ENCODE data around the gene DNAJC15. TPM values are rescaled to one million over a fixed set of nuclear protein-coding genes. Genes with fewer than 3 reads are reported as not detected.
"Not testable (repeated sequence)": the region's sequence is repeated elsewhere in the genome, so short reads cannot be mapped to it uniquely, and the experiment has no call there.

DNAJC15 gene
- total RNA-seq (16.9 TPM), polyA plus RNA-seq (19.6 TPM)

DNA sequence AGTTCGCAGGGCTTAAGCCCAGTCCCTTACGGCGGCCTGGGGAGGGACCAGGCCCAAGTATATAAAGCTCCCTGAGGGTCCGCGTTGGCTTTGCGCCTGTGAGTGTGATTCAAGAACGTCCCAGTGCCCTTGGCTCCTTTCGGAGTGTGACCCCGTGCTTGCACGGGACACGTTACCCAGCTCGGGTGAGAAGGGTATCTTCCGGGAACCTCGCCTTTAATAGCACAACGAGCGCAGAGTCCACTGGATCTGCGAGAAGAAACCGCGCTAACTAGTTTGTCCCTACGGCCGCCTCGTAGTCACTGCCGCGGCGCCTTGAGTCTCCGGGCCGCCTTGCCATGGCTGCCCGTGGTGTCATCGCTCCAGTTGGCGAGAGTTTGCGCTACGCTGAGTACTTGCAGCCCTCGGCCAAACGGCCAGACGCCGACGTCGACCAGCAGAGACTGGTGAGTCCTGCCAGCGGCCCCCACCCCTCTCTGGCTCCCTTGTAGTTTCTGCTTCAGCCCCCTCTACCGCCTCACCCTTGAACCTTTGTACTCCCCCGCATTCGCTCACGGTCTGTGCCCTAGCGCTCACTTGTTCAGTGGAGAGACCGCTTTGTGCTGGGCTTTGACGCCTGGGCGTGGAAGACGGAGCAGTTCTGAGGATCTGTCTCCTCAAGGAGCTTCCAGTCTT, at the start of gene DNAJC15:
TSS of gene DNAJC15 (plus strand) at position 298 of the 675 bp plus-strand sequence. CDS start at position 339, 41 bp downstream.
- WGBS = 5% methylated on average over 48 of the region's 48 CpGs
- no peaks in the 10 kb centered on the region for H3K36me3 ChIP-seq (ENCODE audit: insufficient read depth)
- DNase-seq (ENCODE audit: extremely low spot score) = peak; percentile 62
- H3K4me1 ChIP-seq (ENCODE audit: insufficient read depth) = no peaks in the 10 kb centered on the region
- H3K27ac ChIP-seq (ENCODE audit: low read depth) = peak within 1 kb of the TSS; percentile 30
- peak within 1 kb of the TSS; percentile 47 for H3K4me3 ChIP-seq (ENCODE audit: low read depth, low read length)

DNA sequence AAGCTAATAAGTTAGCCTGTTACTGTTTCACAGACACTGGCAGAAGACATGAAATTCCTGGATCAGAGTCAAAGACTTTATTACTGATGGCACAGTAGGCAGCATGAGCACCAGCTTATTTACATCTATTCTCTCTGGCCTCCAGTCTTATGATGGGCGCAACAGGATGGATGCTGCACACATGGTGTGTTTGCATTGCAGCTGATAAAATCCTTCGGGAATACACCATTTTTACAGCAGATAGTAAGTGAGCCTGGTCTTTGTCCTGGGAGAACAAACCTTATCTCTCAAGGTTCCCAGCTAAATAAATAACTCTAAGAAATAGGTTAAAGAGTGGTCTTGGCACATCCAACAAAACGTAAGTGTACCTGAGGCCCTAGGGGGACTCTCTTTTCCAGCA, 47.3 kb upstream of the DNAJC15 start:
- no peaks in the 10 kb centered on the region for H3K36me3 ChIP-seq (ENCODE audit: insufficient read depth)
- H3K4me3 ChIP-seq (ENCODE audit: low read depth, low read length) = no peak overlapping the region
- H3K4me1 ChIP-seq (ENCODE audit: insufficient read depth) = no peaks in the 10 kb centered on the region
- 91% methylated on average over 3 of the region's 3 CpGs for WGBS
- no peak for DNase-seq (ENCODE audit: extremely low spot score)
- no peak overlapping the region for H3K27ac ChIP-seq (ENCODE audit: low read depth)

DNA sequence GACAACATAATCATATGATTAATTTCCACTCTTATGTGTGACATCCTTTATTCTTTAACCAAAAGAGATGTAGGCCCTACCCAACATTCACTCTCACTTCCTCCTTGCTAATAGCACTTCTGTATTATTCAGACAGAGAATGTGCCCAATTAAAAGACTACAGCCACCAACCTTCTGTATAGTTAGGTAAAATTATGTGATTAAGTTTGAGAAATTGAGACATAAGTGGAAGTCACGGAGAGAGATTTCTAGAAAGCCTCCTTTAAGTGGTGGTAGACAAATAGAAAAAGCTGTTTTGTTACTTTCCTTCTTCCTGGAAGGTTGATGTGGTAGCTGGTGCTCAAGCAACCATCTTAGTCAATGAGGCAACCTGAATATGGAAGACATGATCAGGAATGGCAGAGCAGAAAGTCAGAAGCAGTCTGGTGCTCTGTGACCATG, 46.1 kb upstream of the DNAJC15 start:
- H3K27ac ChIP-seq (ENCODE audit: low read depth) = no peak overlapping the region
- 94% methylated on average over 1 of the region's 1 CpG for WGBS

DNA sequence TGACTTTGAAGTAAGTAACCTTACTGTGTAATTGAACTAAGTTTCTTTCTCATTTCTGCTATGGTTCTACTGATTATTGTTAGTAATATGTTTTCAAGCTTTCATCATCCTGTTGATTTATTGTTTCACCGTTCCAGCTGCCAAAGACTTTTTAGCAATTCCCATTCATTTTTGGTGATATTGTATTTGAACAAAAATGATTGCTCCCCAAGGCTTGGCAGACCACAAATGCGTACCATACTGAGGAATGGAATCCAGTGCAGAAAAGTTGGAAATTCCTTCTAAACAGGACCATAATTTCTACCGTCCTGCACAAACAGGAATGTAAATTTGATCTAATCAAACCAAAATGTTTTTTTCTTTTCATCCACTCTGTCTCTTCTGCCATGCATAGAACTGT, 42.1 kb upstream of the DNAJC15 start:
- Histone ChIP-seq H3K4me1 (ENCODE audit: insufficient read depth) (no peaks in the 10 kb centered on the region), H3K4me3 (ENCODE audit: low read depth, low read length) (no peak overlapping the region), H3K36me3 (ENCODE audit: insufficient read depth) (no peaks in the 10 kb centered on the region), H3K27ac (ENCODE audit: low read depth) (no peak overlapping the region)
- 45% methylated on average over 3 of the region's 3 CpGs for WGBS
- DNase-seq (ENCODE audit: extremely low spot score) = no peak

More for the DNA sequence above, 46.1 kb upstream of the DNAJC15 start:
- no peak overlapping the region for H3K4me3 ChIP-seq (ENCODE audit: low read depth, low read length)
- no peaks in the 10 kb centered on the region for H3K4me1 ChIP-seq (ENCODE audit: insufficient read depth)
- no peak for DNase-seq (ENCODE audit: extremely low spot score)
- no peaks in the 10 kb centered on the region for H3K36me3 ChIP-seq (ENCODE audit: insufficient read depth)

- DNase-seq (ENCODE audit: extremely low spot score) = no peak
- H3K4me1 ChIP-seq (ENCODE audit: insufficient read depth) = no peaks in the 10 kb centered on the region
- 57% methylated on average over 1 of the region's 1 CpG for WGBS
- H3K4me3 ChIP-seq (ENCODE audit: low read depth, low read length) = no peak overlapping the region
- H3K36me3 ChIP-seq (ENCODE audit: insufficient read depth) = no peaks in the 10 kb centered on the region
- H3K27ac ChIP-seq (ENCODE audit: low read depth) = no peak overlapping the region
Observed at GRCh38 chr13:42981853-42982252, 41.5 kb upstream of the DNAJC15 start.

- Histone ChIP-seq H3K27ac (ENCODE audit: low read depth) (no peak overlapping the region), H3K4me3 (ENCODE audit: low read depth, low read length) (no peak overlapping the region), H3K4me1 (ENCODE audit: insufficient read depth) (no peaks in the 10 kb centered on the region), H3K36me3 (ENCODE audit: insufficient read depth) (no peaks in the 10 kb centered on the region)
- DNase-seq (ENCODE audit: extremely low spot score) = no peak
Observed at GRCh38 chr13:42984026-42984425, 39.4 kb upstream of the DNAJC15 start.

GRCh38 chr13:42984691-42985090, 38.7 kb upstream of the DNAJC15 start:
- no peaks in the 10 kb centered on the region for H3K36me3 ChIP-seq (ENCODE audit: insufficient read depth)
- no peak overlapping the region for H3K27ac ChIP-seq (ENCODE audit: low read depth)
- whole genome bisulfite sequencing = 64% methylated on average over 1 of the region's 1 CpG
- DNase-seq (ENCODE audit: extremely low spot score) = no peak
- no peaks in the 10 kb centered on the region for H3K4me1 ChIP-seq (ENCODE audit: insufficient read depth)
- H3K4me3 ChIP-seq (ENCODE audit: low read depth, low read length) = no peak overlapping the region

- DNase-seq (ENCODE audit: extremely low spot score) = no peak
- Histone ChIP-seq H3K27ac (ENCODE audit: low read depth) (no peak overlapping the region), H3K36me3 (ENCODE audit: insufficient read depth) (no peaks in the 10 kb centered on the region), H3K4me3 (ENCODE audit: low read depth, low read length) (no peak overlapping the region), H3K4me1 (ENCODE audit: insufficient read depth) (no peaks in the 10 kb centered on the region)
- WGBS = 62% methylated on average over 8 of the region's 8 CpGs
Observed at GRCh38 chr13:42985312-42986175, 37.8 kb upstream of the DNAJC15 start.

- no peak overlapping the region for H3K4me3 ChIP-seq (ENCODE audit: low read depth, low read length)
- no peak overlapping the region for H3K27ac ChIP-seq (ENCODE audit: low read depth)
- DNase-seq (ENCODE audit: extremely low spot score) = no peak
- peaks cover 3% of the 10 kb centered on the region for H3K4me1 ChIP-seq (ENCODE audit: insufficient read depth)
- H3K36me3 ChIP-seq (ENCODE audit: insufficient read depth) = no peaks in the 10 kb centered on the region
- 80% methylated on average over 7 of the region's 7 CpGs for WGBS
Observed at GRCh38 chr13:42986176-42986574, 37.2 kb upstream of the DNAJC15 start.

DNA sequence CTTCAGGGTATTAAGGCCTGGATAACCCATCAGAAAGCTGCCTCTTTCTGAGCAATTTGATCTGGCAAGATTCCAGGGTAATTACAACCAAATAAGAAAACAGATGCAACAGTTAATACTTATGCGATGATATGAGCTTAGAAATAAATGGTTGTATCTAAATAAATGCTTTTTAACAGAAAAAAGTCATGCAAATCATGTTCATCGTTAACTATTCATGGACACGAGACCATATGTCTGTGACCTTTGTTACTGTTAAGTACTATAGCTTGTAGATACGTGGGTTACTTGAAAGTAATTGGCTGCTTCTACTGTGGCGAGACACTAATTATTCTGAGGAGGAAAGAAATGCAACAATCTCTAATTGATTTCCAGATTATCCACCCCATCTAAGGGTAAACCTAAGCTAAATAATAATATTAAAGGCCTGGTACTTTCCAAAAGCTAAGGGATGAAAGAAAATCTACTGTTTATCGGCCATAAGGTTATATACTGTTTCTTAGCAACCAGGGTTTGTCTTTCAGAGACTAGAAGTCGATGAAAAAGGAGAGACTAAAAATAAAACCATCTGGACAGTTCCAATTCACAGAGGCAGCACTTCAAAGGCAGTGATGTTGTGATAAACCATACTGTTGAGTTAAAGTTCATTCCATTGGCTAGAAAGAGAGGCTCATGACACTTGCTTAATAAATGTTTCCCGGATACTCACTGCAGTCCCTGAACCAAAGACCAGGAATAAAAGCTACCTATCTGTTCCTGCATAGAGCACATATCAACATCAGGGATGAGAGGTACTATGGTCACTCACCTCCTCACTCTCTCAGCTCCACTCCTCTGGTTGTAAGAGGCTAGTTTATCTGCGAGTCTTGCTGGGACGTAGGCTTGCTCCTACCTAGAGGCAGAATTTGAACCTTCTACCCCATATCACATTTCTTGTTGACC, 32.8 kb upstream of the DNAJC15 start:
- Histone ChIP-seq H3K27ac (ENCODE audit: low read depth) (no peak overlapping the region), H3K36me3 (ENCODE audit: insufficient read depth) (no peaks in the 10 kb centered on the region), H3K4me3 (ENCODE audit: low read depth, low read length) (peak overlapping the region; percentile 11), H3K4me1 (ENCODE audit: insufficient read depth) (peaks cover 3% of the 10 kb centered on the region)
- no peak for DNase-seq (ENCODE audit: extremely low spot score)
- 48% methylated on average over 10 of the region's 10 CpGs for WGBS

- not testable (repeated sequence) for DNase-seq (ENCODE audit: extremely low spot score); H3K4me1 ChIP-seq (ENCODE audit: insufficient read depth); H3K36me3 ChIP-seq (ENCODE audit: insufficient read depth)
- peak overlapping the region; percentile 87 for H3K27ac ChIP-seq (ENCODE audit: low read depth)
- WGBS = 76% methylated on average over 15 of the region's 15 CpGs
- H3K4me3 ChIP-seq (ENCODE audit: low read depth, low read length) = peak overlapping the region; percentile 65
Observed at GRCh38 chr13:42991233-42991897, 32.0 kb upstream of the DNAJC15 start.

GRCh38 chr13:42991898-42992763, 31.3 kb upstream of the DNAJC15 start, which contains the start of gene EPSTI1:
Gene EPSTI1, minus strand, starts transcription at chr13:42992241. Its CDS starts 76 bp downstream, at chr13:42992165.
- 5% methylated on average over 45 of the region's 45 CpGs for WGBS
- H3K27ac ChIP-seq (ENCODE audit: low read depth) = peak within 1 kb of the TSS; percentile 87
- no peak for DNase-seq (ENCODE audit: extremely low spot score)
- H3K36me3 ChIP-seq (ENCODE audit: insufficient read depth) = no peaks in the 10 kb centered on the region
- H3K4me1 ChIP-seq (ENCODE audit: insufficient read depth) = peaks cover 3% of the 10 kb centered on the region
- peak within 1 kb of the TSS; percentile 65 for H3K4me3 ChIP-seq (ENCODE audit: low read depth, low read length)

All from urinary bladder (tissue), 4 donors.